ENCODE measurements around the gene C1QTNF5.

C1QTNF5 gene

DNA sequence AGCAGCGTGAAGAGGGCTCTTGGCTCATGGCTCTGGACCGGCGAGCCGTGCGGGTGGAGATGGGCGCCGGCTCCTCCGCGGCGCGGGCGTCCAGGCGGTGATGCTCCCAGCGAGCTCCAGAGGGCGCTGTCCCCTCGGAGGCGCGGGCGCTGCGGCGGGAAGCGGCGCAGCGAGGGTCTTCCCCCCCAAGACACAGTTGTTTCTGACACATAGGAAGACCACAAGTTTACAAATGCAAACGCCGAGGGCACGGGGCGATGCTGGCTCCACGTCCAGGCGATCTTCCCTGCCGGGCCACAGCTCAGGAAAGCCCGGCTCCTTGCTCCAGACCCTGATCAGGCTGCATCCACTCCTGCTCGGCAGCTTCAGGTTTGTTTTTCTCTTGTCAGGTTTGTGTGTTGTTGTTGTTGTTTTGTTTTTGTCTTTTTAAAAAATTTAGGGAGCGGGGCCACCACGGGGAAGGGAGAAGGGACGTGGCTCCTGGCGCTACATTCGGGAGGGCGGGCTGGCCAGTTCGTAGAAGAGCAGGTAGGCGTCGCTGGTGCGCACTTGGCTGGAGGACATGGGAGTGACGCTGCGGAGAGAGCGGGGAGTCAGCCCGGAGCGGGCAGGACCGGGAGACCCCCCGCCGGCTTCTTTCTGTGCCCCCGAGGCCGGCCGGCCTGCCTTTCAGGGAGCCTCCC, 15.8 kb upstream of the C1QTNF5 start:
- peak; percentile 41 to 65 for DNase-seq

DNA sequence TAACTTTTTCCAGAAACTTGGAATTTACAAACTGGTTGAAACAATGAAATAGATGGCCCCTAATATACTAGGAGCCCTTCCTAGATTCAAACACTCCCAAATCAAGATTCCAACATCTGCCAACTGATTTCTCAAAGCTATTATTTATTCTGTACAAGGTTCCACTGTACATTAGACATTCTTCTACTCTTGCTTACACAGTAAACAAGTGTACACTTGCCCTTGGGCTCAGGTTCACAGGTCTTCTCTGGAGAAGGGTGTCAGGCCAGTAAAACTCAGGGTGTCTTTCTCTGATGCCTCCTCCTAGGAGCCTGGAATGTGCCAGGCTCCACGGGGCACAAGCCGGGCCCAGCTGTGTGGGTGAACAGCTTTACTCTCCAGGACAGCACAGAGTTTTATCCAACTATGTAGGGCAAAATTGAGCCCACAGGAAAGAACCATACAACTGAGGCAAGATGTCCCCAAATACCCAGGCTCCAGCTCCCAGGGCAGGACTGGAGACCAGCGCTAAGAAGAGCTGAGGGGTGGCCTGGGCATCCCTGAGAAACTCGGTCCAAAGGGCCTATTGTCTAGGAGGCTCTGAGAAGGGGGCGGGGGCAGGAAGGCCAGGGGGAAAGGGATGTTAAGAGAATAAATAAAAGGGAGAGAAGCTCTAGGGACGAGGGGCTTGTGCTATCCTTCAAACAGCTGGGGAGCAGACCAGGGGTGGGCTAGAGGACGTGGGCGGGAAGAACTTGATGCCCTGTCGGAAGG, 14.6 kb upstream of the C1QTNF5 start:
- DNase-seq, result no peak

DNA sequence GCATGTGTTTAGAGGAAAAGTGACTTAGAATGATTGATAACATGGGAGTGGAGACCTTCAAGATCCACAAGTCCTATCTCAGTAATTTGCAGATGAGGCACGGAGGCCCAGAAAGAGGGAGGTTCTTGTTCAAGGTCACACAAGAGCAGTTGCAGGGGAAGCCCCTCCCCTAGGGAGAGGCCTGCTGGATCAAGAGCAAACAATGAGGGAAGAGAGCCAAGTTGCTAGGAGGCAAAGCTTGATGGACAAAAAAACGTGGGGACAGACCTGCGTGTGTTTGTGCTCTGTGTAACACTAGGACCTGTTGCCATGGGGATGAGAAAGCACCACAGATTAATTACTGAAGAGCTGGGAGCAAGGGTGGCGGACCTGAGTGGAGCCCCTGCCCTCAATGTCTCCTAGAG, 12.2 kb upstream of the C1QTNF5 start:
- DNase-seq, result peak in 1 of 2 experiments; percentile 18

DNA sequence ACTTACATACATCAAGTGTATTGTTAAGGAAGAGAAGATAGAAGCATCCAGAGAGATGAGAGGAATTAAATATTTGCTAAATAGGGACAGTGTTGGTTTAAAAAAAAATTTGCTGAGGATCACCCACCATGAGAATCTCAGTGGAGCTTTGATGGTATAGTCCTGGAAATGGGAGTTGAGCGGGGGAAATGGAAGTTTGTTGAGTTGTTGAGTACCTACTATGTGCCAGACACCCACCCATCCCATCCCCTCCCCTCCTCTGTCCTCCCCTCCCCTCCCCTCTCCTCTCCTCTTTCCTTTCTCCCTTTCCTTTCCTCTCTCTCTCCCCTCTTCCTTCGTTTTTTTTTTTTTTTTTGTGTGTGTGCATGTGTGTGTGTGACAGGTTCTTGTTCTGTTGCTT, 10.5 kb upstream of the C1QTNF5 start:
- DNase-seq, result no peak

DNA sequence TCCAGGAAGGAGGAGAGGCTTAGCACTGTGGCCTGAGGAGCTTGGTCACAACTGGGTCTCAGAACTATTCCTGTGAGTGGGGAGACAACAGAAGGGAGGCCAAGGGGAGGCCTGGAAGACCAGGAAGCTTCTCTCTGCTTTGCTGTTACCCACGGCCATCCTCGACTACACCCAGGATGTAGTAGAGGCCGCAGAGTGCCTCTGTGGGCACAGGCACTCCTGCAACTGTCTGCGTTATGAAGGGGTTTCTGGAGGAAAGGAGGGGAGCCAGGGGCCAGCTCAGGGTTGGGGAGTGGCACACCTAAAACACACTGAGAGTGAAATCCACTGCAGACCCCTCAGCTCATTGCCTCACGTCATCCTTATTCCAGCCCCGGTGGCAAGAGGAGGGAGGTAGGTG, 9.6 kb upstream of the C1QTNF5 start:
- DNase-seq, result no peak

DNA sequence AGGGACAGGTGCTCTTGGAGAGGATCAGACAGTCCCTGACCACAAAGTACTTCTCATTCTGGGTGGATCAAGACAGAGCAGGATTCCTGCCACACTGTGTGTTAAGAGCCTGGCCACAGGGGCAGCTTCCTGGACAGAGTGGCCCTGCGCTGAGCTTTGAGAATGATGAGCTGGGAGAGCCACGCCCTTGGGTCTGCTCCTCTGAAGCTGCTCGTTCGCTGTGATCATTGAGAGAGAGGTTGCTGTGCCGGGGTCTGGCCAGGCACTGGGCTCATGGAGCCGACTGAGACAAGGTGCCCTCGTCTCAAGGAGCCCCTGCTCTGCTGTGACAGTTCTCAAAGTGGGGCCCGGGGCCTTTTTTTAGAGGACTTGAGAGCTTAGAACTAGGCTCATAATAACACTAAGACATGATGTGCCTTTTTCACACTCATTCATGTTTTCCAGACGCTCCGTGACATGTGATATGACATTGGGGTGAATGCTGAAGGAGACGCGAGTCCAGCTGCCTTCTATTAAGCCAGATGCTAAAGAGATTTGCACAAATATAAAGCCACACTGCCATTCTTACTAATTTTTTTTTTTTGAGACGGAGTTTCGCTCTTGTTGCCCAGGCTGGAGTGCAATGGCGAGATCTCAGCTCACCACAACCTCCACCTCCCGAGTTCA, 7.4 kb upstream of the C1QTNF5 start:
- no peak for DNase-seq

DNA sequence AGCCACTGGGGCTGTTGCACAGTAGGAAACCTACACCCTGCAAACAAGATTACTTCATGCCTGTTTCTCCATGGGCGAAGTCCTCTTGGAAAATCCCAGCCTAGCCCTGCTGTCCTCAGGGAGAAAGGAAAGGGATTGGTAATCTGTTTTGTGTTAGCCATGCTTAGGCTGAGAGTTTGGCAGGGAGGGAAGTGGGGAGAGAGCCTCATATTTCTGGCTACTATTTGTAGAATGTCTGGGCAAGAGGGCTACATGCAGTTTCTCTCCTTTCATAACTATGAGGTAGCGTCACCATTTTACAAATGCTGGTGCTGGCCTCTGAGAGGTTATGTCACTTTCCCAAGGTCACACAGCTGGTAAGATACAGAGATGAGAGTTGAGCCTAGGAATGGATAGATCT, 6.6 kb upstream of the C1QTNF5 start:
- DNase-seq, result no peak

DNA sequence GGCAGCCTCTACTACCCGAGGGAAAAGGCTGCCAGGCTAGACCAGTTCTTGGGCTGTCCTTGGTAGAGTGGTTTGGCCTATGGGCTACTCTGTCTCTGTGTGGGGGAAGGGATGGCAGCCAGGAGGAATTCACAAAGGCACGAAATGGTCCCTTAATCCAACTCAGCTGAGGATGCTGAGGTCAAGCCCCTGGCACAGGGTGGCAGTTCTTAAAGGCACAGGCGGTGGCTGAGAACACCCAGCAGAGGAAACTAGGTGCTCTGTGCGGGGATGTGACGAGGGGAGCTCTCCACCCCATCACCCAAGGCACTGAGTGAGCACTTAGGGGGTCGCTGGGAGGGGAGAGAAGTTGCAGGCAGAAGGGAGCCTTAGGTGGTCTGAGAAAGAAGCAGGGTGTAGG, 5.9 kb upstream of the C1QTNF5 start, which contains the start of gene MFRP:
Gene MFRP, minus strand, starts transcription at position 101 of the 400 bp plus-strand sequence. CDS start 192 bp downstream, outside the sequence.
- DNase-seq, result no peak

DNA sequence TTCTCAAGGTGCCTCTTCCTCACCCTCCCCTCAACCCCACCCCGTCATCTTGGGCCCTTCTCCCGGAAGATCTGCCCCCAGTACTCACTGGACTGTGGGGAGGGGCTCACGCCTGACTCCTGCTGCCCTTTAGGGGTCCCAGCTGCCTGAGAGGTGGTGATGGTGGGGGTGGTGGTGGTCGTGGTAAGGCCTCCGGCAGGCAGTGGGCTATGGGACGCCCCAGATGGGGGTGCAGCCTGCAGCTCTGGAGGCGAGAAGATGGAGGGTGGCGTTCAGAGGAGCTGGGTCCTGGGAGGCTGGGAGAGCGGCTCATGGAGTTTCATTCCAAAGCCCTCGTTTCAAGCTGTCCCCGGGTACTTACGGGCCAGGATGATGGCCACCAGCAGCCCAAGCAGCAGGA, 5.0 kb upstream of the C1QTNF5 start:
- no peak for DNase-seq

DNA sequence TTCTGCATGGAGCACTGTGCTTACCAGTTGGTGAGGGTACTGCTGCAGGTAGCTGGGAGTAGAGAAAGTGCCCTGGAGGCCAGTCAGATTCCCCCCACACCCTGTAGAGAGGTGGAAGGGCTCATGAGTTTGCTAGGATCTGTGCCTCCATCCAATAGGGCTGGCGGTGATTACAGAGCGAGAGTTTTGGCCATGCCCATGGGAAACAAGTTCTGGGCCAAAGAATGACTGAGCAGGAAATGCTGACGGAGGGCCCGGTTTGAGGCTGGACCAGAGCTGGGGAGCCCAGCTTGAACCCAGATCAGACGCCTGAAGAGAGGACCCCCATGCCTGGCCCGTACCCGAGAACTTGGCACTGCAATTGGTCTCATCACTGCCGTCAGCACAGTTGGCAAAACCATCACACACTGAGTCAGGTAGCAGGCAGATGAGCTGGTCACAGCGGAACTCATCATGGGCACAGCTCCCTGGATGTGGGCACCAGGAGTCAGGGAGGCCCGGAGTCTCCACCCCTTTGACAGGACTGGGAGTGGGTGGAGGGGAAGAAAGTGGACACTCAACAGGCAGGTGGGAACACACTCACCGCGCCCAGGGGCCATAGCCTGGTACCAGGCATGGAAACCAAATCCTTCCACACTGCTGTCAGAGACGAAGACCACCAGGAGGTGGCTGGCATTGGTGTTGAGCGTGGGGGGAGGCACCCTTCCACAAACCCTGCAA, 3.8 kb upstream of the C1QTNF5 start:
- no peak for DNase-seq

DNA sequence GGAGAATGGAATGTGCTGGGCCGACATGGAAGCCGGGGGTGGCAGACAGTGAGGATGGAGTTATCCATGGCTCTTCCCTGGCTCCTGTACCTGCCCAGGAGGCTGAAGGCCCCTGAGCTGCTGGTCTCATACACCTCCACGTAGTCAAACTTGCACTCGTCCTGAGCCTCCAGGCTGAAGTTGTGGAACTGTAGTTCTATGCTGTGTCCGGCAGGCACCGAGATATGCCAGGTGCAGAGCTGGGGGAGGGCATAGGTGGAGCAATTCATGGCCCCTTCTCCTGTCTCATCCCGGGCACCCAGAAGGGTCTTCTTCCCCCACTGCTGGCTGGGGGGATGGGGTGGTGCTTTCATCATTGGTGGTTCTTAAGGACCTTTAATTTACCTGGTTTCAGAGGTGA, 3.0 kb upstream of the C1QTNF5 start:
- no peak for DNase-seq

DNA sequence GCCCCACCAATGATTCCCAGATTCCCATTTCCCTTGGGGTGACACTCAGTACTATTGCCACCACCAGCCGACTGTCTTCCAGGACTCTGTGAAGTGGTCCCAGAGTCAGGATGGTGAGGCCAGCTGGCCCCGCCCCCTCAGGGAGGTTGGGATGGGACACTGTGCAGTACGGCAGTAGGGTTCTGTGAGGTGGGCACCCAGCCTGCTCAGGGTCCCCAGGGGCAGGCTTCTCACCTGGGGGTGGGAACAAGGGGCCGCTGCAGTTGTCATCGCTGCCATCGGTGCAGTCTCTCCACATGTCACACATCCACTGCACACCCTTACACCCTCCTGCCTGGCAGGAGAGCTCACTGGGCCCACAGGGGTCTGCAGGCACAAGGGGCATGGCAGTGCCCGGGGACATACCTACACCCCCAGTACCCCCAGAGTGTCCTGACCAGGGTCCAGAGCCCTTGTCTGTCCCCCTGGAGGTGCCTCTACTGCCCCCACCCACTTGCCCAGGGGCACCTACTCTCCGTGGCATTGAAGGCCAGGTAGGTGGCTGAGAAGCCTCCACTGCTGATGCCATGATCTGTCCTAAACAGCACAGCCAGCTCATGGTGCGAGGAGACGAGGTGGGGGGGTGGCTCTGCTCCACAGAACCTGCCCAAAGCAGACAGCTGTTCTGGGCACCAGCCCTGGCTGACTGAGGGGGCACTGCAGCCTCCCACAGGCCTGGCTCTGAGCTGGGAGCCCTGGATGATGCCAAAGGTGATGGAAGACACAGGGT, 1.9 kb upstream of the C1QTNF5 start:
- no peak for DNase-seq

DNA sequence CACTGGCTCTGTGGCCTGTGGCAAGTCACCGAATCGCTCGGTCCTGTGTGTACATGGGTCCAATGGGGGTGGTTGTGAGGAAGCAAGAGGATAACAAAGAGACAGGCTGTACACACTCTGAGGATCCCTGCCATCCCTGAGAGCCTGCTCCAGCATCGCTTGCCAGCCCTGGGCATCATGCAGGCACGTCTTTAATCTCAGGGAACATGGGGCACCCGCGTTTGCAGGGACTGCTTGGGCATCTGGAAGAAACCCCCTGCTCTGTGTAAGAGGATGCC, 1.3 kb upstream of the C1QTNF5 start:
- no peak for DNase-seq

DNA sequence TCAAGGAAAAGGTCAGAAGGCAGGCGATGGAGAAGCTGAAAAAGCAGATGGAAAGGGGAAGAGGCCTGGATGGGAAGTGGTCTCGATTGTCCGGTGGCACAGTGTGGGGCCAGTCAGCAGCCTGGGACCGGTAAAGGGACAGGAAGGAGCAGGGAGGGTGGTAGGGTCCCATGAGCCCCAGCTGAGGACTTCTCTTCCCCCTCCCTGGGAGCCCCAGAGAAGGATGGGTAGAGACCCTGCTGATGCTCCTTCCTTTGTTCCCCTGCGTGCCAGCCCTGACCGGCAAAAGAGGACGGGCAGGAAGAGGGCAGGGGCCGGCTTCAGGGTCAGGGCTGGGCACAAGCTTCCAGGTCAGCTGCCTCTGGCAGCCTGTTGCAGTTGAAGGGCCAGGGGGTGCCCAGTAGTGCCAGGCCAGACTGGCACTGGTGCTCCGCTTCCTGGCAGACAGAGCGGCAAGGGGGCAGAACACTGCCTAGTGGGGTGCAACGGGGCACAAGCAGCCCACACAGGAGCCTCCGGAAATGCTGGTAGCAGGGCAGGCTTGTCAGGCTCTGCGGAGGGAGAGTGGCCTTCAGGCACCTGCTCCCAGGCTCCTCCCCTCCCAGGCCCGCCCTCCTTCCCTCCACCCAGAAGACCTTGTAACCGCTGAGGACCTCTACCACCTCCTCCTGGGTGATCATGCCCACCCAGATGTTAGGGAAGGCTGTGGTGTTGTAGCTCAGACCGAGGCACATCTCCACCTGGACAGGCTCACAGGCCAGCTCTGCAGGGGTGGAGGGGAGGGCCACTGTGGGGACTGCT, 739 bp upstream of the C1QTNF5 start:
- no peak for DNase-seq

DNA sequence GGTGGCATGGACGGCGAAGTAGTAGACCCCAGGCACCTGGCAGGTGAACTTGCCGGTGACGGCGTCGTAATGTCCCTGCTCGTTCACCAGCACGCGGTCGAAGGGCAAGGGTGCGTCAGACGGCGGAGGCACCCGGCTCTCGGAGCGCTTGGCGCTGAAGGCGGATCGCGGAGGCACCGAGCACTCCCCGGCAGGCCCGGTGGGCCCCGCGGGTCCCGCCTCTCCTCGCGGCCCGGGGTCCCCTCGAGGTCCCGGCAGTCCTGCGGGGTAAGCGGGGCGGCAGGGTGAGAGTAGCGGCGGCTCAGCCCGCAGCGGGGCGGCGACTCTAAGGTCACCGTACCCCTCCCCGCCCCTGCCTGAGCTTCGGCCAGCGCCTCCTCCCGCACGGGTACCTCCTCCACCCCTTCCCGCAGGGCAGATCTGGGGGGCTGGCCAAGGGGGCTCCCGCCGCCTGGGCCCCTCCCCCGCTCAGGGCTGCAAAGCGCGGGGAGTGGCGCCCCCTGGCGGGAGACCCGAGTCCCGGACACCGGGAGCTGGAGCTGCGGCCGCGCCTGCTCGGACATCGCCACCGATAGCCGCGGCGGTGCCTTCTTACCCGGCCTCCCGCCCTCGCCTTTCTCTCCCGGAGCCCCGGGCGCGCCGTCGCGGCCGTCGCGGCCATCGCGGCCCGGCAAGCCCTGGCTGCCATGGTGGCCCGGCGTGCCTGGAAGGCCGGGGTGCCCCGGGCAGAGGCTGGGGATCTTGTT, 921 bp downstream of the C1QTNF5 start:
- peak; percentile 33 to 82 for DNase-seq

DNA sequence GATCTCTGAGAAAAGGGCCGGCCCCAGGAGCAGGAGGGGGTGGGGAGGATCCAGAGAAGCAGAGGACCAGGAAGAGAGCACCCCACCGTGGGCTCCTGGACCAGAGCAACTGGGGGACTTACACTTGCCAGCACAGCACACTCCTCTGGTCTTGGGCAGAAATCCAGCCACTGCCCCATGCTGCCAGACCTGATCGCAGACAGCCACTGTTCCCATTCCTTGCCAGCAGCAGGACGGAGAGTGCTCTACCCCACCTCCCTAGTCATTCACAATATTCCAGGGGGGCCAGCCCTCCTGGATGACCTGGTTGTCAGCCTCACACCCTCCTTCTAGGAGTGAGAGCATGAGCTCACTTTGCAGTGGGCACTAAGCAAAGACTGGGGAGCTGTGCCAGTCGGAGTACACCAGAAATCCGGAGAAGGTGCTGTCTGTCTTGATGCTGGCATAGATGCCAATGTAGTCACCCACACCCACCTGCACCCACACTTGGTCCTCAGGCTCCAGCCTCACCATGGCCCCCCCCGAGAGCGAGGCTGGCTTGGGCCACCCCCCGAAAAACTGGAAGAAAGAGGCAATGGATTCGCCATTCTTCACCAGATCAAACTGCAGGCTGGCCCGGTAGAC, 1.6 kb downstream of the C1QTNF5 start:
- no peak for DNase-seq

DNA sequence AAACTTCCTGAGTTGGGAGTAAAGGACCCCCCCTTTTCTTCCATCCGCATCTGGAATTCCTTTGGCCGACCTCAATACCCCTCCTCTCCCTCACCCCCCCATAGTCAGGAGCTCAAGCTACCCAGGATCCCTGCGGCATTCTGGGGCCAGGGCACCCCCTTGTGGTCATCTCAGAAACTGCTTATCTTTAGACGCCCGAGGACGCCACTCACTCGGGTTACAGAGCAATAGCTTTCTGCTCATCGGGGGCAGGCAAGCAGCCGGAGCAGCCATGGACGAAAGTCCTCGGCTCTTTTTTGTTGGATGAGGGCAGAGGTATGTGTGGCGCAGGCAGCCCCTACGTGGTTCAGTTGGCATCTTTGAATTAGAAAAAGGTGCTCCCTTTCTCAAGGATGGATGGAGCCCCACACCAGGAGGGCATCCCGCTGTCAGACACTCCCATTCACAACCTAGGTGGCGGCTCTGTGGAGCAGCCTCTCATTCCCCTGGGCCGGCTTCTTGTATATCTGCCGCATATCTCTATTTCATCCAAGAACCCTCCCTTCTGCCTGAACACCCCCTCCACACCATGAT, 2.3 kb downstream of the C1QTNF5 start:
- DNase-seq, result peak; percentile 53 to 77

DNA sequence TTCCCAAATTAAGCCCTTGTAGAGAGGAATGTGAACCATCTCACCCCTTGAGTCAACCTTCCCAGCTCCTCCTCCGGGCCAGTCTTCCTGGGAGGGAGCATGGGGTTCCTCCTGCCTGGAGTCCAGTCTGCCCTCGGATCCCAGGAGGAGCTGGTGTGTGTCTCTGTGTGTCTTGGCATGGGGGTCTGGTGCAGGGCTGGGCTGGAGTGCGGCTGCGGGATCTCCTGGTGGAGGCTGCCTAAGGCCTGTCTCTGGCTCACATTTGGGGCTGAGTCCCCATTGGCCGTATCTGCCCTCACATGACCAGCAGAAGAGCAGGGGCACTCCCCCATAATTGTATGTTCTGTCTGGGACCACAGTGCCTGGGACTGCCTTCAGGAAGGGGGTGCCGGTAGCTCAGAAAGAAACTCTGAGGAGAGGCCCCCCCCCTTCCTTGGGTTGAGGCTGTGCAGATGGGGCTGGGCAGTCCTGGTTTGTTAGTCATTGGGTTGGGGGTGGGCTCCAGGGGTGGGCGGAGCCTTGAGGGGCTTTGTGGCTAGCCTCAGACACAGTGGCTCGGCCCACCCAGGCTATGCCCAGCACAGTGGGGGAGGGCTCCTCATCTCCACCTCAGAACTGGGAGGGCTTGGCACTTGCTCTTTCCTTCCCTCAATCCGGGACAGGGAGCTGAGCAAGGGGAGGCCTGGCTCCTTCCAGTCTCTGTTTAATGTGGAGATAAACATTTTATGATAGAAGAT, 2.9 kb downstream of the C1QTNF5 start:
- DNase-seq, result no peak

DNA sequence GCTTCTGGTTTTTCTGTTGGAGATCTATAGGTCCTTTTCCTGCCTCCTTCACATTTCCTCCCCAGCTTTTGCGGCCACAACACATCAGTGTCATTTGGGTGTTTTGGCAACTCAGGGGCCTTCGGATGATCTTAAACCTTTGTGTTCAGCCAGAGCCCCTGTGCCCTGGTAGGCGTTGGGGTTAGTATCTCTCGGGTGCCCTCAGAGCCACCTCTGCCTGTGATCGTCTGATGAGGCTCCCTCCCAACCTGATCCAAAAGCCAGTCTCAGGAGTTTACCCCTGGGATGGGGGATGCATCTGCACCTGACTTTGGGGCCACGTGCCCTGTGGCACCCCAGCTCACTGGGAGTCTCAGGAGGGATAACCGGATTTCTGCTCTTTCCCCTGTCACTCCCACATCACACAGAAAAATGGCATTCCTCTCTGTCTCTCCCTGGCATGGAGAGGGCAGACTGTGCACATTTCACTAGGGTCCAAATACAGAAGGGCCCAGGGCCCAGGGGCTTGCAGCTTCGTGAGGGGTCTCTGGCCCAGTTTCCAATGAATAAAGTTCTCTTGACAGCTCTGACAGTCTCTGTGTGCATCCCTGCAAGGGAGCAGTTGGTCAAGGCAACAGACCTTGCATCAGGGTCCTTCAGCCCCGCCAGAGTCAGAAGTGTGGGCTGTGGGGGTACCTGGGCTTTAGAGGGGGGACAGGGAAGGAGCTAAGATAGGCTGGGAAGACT, 3.8 kb downstream of the C1QTNF5 start:
- DNase-seq, result no peak

Measured in NCI-H1930 (cell line).